GM19455 (cell line): ENCODE data around the gene DBR1.
A peak's percentile ranks its signal among the peaks of the same experiment; 100 is the strongest.

Experiments
- ATAC-seq: cut with Tn5 transposase; IDR thresholded peaks from one replicate; pipeline ENCODE4 v1.9.1; 2021; ENCODE audit not compliant: unreplicated experiment

Gene DBR1, protein sequence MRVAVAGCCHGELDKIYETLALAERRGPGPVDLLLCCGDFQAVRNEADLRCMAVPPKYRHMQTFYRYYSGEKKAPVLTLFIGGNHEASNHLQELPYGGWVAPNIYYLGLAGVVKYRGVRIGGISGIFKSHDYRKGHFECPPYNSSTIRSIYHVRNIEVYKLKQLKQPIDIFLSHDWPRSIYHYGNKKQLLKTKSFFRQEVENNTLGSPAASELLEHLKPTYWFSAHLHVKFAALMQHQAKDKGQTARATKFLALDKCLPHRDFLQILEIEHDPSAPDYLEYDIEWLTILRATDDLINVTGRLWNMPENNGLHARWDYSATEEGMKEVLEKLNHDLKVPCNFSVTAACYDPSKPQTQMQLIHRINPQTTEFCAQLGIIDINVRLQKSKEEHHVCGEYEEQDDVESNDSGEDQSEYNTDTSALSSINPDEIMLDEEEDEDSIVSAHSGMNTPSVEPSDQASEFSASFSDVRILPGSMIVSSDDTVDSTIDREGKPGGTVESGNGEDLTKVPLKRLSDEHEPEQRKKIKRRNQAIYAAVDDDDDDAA

GRCh38 chr3:138174421-138175131, at the start of gene DBR1:
Gene DBR1 (minus strand): TSS chr3:138174921. CDS start chr3:138174795, 126 bp downstream.
- ATAC-seq = peak; percentile 91

- no peak for ATAC-seq
Observed at GRCh38 chr3:138222942-138223287, 48.2 kb upstream of the DBR1 start.

GRCh38 chr3:138222131-138222941, 47.6 kb upstream of the DBR1 start:
- no peak for ATAC-seq

DNA sequence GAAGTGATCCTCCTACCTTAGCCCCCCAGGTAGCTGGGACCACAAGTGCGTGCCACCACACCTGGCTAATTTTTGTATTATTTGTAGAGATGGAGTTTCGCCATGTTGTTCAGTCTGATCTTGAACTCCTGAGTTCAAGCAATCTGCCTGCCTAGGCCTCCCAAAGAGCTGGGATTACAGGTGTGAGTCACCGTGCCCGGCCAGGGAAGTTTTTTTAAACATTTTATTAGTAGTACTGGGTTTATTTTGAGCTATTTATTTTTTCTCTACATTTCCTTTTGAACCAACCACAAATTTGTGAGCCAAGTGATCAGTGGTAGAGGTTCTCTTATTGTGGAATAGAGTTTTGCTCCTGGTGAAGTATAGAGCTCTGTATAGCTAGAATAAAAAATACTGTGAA, 46.1 kb upstream of the DBR1 start:
- no peak for ATAC-seq

DNA sequence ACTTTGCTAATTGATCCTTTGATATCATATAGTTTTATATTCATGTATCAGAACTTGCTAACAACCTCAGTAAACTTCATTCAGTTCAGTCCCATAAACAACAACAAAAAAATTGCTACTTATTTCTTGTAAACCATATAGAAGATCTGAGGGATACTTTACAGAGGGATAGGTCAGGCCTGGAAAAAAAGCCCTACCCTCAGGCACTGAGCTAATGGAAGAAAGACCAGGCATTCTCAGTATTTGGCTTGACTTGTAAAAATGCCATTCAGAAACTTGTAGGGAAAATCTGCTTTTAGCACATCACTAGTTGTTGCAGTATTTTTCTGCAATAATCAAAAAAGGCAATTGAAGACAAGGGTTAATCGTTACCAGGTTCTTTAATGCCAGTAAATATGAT, 45.5 kb upstream of the DBR1 start:
- ATAC-seq = no peak

- no peak for ATAC-seq
Observed at GRCh38 chr3:138219255-138219654, 44.5 kb upstream of the DBR1 start.

GRCh38 chr3:138213398-138214085, 38.8 kb upstream of the DBR1 start:
- ATAC-seq = no peak

GRCh38 chr3:138210528-138210927, 35.8 kb upstream of the DBR1 start:
- no peak for ATAC-seq

- no peak for ATAC-seq
Observed at GRCh38 chr3:138206196-138206595, 31.5 kb upstream of the DBR1 start.

DNA sequence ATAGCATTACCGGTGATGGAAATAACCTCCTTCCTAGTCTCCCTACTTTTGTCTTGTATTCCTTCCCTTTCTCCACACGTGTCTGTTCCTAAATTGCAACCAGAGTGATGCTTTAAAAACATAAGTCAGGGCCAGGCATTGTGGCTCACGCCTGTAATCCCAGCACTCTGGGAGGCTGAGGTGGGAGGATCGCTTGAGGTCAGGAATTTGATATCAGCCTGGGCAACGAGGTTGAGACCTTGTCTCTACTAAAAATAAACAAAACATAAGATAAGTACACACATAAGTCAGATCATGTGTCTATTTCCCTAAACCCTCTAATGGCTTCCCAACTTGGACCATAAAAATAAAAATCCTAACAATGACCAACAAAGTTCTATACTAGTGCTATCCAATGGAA, 30.8 kb upstream of the DBR1 start:
- ATAC-seq = no peak

- no peak for ATAC-seq
Observed at GRCh38 chr3:138203938-138204337, 29.2 kb upstream of the DBR1 start.

DNA sequence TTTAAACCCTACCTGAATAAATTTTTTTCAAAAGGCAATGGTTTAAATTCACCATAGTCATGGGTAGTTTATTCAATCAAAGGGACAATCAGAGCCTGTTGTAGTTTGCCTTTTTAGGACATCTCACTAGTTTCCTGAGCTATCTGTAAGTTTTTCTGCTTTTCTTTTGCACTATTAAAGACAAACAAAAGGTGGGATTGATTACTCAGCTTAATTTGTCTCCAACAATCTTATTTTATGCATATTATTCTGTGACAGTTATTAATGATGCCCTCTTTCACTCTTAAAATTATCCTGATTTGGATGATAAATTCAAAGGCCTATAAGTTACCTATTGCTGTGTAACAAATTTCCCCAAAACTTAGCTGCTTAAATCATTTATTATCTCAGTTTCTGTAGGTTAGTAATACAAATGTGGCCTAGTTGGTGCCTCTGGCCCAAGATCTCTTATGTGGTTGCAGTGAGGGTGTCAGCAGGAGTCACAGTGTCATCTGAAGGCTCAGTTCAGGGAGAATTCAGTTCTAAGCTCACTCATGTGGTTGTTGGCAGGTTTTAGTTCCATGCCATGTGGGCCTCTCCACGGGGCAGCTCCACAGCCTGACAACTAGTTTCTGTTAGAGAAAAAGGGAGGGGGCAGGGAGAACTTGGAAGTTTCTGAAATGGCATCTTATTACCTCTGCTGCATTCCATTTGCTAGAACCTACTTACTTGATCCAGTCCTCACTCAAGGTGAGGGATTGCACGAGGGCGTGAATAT, 28.4 kb upstream of the DBR1 start:
- no peak for ATAC-seq

GRCh38 chr3:138200424-138200823, 25.7 kb upstream of the DBR1 start:
- no peak for ATAC-seq

DNA sequence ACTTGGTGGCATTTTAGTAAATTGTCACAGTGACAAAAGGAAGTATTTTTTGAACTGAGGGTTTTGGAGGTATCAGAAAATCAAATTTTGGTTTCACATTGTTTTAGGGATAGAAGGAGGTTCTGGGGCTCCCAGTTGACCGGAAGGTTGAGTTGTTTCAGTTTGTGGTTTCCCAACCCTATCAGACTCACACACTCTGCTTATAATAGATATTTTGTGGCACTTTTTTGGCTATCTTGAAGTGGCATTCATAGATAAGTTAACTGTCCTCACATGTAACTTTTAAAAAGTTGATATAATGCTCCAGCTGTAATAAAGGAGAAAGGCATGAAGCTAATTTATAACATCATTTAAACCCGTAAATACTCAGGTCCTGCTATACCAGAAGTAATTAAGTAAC, 25.1 kb upstream of the DBR1 start:
- ATAC-seq = no peak

GRCh38 chr3:138197524-138197923, 22.8 kb upstream of the DBR1 start:
- no peak for ATAC-seq

DNA sequence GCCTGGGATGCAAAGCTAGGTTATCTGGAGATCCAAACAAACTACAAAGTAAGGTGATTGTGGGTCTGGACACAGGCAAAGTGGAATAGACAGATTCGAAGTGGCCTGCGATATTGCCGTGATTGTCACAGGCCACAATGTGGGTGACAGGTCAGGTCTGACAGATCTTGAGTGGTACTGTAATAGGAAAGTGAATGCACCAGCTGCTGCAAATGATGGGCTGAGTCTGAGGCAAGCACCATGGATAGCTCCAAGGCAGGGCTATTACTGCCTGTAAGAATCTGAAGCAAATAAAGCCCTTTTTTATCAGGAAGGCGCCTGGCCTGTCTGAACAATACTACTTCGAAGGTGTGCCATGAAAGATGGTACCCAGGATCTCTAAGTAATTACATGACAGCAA, 22.3 kb upstream of the DBR1 start:
- ATAC-seq = no peak

DNA sequence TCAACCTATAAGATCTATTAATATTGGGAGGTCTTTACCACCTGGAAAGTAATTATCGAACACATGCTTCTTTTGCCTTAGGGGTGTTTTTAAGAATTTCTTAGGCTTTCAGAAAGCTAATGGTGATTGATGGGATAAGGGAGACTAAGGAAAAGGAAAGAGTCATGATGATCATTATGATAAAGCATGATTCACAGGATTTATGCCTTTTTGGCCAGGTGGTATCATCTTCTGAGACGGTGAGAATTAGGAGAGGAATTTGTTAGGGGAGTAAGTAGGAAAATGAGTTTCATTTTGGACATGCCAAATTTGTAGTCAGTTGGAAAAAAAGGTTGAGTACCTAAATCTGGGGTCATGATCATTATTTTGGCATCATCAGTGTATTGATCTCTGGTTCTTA, 21.3 kb upstream of the DBR1 start:
- ATAC-seq = no peak

GRCh38 chr3:138195481-138195880, 20.8 kb upstream of the DBR1 start:
- ATAC-seq = no peak

DNA sequence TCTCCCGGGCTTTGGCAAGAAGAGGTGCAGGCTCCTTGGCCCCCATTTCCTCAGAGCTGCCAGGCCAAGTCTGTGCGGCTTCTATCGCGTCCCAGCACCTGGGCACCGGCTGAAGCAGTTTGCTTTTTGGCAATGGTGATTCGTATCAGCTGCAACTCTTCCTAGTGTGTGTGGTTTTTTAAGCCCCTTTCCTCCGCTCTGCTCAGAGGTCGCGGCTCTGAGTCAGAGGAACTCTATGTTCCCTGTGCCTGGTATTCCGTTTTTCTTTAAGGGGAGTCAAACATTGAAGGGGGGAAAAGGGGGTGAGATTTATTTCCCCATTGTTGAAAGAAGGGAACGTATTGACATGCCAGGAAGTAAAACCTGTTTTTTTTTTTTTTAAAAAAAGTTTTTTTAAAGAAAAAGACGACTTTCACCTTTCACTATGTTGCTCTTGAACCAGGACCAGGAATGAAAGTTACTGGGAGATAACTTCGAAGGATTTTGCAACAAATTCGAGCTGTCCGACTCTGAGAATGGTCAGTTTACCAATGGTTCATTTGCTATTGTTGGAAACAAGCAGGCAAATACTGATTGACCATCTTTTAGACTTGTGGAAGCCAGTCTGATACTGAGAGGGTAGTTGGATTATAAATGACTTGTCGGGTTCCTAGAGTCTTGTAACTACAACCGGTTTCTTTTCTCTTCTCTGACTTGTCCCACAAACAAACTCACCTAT, 13.5 kb upstream of the DBR1 start:
- ATAC-seq = no peak
